ENCODE measurements around the gene C10orf120. TPM values are rescaled to one million over a fixed set of nuclear protein-coding genes. Genes with fewer than 3 reads are reported as not detected.

Gene C10orf120
- total RNA-seq, result not detected

DNA sequence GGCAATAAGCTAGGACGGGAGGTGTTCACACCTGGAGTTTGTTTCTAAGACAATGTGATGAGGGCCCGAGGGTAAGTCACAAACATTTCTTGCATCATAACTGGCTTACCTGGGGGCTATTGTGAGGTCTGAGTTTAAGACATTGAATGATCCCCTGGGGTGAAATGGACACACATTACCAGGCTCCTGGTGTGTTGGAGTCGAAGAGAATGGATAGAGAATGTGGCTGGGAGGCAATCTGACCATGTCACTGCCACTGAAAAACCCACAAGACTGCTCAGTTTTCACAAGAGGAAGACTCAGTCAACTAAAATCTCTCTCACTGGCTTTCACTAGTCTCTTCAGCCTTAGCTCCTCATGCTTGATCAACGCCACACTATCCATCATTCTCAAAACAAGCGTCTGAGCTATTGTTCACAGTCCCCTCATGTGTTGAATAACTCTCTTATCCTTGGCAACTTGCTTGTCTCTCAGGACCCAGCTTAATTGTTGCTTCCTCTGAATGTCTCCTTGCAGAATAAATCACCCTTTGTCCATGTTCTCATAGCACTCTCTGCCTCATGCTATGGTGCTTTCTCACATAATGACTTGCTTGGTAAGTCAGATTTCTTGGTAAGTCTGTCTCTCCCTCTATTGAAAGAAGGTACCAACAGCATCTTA, at the start of gene C10orf120:
Gene C10orf120 (minus strand): TSS at position 51 of the 660 bp plus-strand sequence. CDS start 56 bp downstream, outside the sequence.
- no peaks in the 10 kb centered on the region for H3K27me3 ChIP-seq
- H3K9me3 ChIP-seq, result no peaks in the 10 kb centered on the region
- no peaks in the 10 kb centered on the region for H3K36me3 ChIP-seq
- H3K4me1 ChIP-seq, result no peaks in the 10 kb centered on the region
- TF ChIP-seq, protein P1, sequence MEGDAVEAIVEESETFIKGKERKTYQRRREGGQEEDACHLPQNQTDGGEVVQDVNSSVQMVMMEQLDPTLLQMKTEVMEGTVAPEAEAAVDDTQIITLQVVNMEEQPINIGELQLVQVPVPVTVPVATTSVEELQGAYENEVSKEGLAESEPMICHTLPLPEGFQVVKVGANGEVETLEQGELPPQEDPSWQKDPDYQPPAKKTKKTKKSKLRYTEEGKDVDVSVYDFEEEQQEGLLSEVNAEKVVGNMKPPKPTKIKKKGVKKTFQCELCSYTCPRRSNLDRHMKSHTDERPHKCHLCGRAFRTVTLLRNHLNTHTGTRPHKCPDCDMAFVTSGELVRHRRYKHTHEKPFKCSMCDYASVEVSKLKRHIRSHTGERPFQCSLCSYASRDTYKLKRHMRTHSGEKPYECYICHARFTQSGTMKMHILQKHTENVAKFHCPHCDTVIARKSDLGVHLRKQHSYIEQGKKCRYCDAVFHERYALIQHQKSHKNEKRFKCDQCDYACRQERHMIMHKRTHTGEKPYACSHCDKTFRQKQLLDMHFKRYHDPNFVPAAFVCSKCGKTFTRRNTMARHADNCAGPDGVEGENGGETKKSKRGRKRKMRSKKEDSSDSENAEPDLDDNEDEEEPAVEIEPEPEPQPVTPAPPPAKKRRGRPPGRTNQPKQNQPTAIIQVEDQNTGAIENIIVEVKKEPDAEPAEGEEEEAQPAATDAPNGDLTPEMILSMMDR (IDR thresholded peaks at IDR 0.05), result no peak
- H3K4me3 ChIP-seq, result no peak within 1 kb of the TSS
- intact Hi-C loops (cut with DNase I), result loop anchor here (5.0 to 10.0 kb wide), 2 partner anchors 265 to 403 kb away; no protein-coding TSS in a partner anchor
- DNase-seq (ENCODE audit: low spot score in 2 of 2), result no peak
- no peak within 1 kb of the TSS for H3K27ac ChIP-seq

DNA sequence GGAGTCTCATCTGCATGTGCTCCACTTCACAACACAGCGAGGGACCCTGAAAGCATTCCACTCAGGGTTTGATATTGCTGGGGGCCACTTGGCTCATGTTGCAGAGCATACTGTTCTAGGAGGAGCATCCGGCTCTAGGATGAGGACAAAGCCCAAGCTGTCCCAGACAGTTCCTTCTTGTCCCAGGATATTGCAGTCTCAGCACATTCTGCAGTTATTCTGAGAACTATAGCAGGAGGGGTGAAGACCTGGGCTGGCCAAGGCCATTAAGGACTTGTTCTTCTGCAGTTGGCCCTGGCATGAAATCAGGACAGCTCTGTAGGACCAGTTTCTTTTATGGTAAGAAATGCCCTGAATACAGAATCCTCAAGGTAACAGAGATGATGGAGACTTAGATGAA, 48.9 kb upstream of the C10orf120 start:
- no peaks in the 10 kb centered on the region for H3K27me3 ChIP-seq
- H3K36me3 ChIP-seq, result no peaks in the 10 kb centered on the region
- H3K4me3 ChIP-seq, result no peak overlapping the region
- DNase-seq (ENCODE audit: low spot score in 2 of 2), result no peak
- H3K27ac ChIP-seq, result no peak overlapping the region
- H3K9me3 ChIP-seq, result no peaks in the 10 kb centered on the region
- no peaks in the 10 kb centered on the region for H3K4me1 ChIP-seq
- TF ChIP-seq, protein P1 (IDR thresholded peaks at IDR 0.05), result no peak
- intact Hi-C loops (cut with DNase I), result no loop called here

DNA sequence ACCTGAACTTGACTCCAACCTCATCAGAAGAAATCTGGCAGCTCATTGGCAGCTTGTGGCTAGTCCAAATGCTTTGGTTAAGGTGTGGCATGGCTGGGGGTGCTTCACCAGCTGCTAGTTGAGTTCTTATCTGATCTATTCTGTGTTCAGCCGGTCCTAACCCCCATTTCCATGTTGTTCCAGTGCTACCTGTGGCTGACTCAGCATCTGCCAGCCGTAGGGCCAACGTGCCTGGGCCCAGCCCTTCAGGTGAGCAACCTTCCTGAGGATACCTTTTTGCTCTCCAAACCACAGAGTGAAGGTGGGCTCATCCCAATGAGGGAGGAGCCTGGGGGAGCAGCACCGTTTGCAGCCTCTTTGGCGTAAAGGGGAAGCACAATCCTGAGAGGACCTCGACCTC, 46.8 kb upstream of the C10orf120 start:
- DNase-seq (ENCODE audit: low spot score in 2 of 2), result no peak
- H3K9me3 ChIP-seq, result no peaks in the 10 kb centered on the region
- no peaks in the 10 kb centered on the region for H3K4me1 ChIP-seq
- H3K36me3 ChIP-seq, result no peaks in the 10 kb centered on the region
- no peak overlapping the region for H3K27ac ChIP-seq
- no peak overlapping the region for H3K4me3 ChIP-seq
- TF ChIP-seq, protein P1 (IDR thresholded peaks at IDR 0.05), result no peak
- intact Hi-C loops (cut with DNase I), result no loop called here
- no peaks in the 10 kb centered on the region for H3K27me3 ChIP-seq

DNA sequence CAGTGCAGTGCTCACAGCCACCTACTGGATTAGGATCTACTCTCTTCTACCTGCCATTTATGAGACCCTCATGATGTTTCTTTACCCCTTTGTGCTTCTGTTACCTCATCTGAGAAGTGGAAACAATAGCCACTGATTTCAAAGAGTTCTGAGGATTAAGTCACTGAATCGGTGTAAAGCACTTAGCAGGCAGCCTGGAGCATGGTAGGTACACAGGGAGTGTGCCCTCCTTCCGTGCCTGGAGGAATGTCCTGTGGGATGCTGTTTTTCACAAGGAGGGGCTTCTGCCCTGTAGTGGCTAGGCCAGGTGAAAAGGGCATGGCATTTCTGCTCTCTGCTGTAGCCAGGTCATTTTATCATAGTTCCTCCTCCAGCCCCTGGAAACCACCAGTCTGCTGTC, 44.6 kb upstream of the C10orf120 start:
- Histone ChIP-seq H3K27me3 (no peaks in the 10 kb centered on the region), H3K27ac (no peak overlapping the region), H3K4me1 (no peaks in the 10 kb centered on the region), H3K9me3 (no peaks in the 10 kb centered on the region), H3K36me3 (no peaks in the 10 kb centered on the region), H3K4me3 (no peak overlapping the region)
- DNase-seq (ENCODE audit: low spot score in 2 of 2), result no peak
- intact Hi-C loops (cut with DNase I), result no loop called here
- TF ChIP-seq, protein P1 (IDR thresholded peaks at IDR 0.05), result no peak

DNA sequence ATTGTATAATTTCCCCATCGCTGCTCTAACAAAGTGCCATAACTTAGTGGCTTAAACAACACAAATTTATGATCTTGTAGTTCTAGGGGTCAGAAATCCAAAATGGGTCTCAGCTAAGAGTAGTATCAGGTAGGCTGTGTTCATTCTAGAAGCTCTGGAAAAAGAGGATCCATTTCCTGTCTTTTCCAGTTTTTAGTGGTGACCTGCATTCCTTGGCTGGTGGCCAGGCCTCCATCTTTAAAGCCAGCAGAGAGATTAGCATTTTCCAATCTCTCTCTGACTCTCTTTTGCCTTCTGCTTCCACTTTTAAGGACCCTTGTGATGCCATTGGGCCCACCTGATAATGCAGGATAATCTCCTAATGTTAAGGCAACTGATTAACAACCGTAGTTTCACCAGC, 41.0 kb upstream of the C10orf120 start:
- H3K36me3 ChIP-seq, result no peaks in the 10 kb centered on the region
- no peak overlapping the region for H3K27ac ChIP-seq
- H3K4me3 ChIP-seq, result no peak overlapping the region
- intact Hi-C loops (cut with DNase I), result no loop called here
- H3K9me3 ChIP-seq, result no peaks in the 10 kb centered on the region
- DNase-seq (ENCODE audit: low spot score in 2 of 2), result no peak
- H3K4me1 ChIP-seq, result no peaks in the 10 kb centered on the region
- TF ChIP-seq, protein P1 (IDR thresholded peaks at IDR 0.05), result no peak
- H3K27me3 ChIP-seq, result no peaks in the 10 kb centered on the region
